ENCODE measurements around the gene HS6ST2.

HS6ST2 gene

GRCh38 chrX:132738951-132739350 is 219.5 kb downstream of the HS6ST2 start:
- no peak for FAIRE-seq

- no peak for FAIRE-seq
Measured at GRCh38 chrX:132737743-132738142, 220.7 kb downstream of the HS6ST2 start.

DNA sequence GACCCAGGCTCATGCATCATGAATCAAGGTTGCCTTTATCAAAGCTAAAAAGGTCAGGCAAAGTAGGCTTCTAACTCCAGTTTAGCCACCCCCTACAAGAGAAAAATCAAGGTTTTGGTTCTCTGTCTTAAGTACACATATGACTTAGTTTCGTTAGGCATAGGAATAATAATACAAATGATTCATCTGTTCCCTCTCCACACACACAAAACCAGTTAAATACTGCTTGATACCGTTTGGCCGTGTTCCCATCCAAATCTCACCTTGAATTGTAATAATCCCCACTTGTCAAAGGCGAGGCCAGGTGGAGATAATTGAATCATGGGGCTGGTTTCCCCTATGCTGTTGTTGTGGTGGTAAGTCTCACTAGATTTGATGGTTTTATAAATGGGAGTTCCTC is 226.2 kb downstream of the HS6ST2 start:
- FAIRE-seq = no peak

DNA sequence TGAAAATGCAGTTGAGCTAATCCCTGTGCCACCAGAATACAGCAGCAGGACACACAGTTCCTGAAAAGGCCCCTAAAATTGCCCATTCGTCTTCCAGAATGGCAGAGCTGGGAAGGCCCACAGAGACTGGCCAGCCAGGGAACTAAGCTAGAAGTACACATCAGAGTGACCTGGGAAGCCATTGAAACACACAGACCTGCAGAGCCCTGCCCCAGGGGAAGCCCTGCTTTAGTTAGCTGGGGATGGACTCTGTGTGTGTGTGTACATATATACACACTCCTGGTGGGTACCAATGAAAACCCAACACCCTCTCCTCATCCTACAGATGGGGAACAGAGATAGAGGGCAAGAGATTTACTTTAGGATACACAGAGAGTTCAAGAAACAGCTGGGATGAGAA is 227.7 kb downstream of the HS6ST2 start:
- no peak for FAIRE-seq

- FAIRE-seq = no peak
Measured at GRCh38 chrX:132730266-132730665, 228.2 kb downstream of the HS6ST2 start.

DNA sequence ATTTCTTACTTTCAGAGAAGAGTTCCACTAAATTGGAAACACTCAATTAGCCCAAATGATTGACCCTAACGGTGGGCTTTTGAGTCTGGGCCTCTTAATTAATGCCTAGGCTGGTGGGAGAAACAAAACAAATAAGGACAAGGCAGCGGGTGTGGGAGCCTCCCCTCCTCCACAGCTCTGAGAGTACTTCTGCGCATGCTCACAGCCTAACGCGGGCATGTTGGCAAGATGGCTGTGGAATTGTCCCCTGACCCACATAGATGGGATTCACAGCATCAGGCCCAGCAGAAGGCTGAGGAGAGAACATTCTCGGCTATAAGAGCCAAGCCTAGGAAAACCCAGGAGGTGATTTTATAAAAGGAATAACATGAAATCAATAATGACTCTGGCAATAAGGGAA is 230.1 kb downstream of the HS6ST2 start:
- FAIRE-seq = no peak

- no peak for FAIRE-seq
Measured at GRCh38 chrX:132718431-132718958, 239.9 kb downstream of the HS6ST2 start.

DNA sequence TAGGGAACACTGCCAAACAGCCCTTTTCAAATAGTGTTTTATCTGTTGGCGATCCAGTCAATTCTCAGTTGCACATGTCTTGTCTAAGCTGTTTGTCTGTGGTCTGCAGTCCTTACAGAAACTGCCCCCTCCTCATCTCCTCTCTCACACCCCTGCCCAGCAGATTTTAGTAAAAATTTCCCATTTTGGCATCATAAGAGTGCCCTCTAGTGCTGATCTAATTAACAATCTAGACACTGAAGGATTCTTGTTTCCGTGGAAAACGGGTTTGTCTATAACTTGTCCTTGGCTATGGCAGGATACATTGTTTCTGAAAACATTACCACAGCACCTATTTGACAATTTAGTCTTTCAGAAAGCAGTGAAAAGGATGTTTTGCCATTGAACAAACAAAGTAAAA is 242.4 kb downstream of the HS6ST2 start:
- no peak for FAIRE-seq

DNA sequence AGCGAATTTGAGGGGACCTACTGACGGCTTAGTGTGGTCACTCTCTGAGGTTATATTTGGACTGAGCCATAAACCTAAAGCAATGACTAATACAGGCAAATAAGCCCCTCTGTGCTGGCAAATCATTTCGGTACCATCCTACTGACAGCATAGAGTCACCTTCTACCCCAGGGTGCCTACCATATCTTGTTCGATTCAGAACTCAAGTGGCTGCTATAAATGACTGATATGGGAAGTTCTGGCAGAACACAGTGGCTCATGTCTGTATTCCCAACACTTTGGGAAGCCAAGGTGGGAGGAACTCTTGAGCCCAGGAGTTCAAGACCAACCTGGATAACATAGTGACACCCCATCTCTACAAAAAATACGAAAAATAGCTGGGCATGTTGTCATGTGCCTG is 243.5 kb downstream of the HS6ST2 start:
- FAIRE-seq = no peak

- FAIRE-seq = no peak
Measured at GRCh38 chrX:132712350-132712749, 246.1 kb downstream of the HS6ST2 start.

- FAIRE-seq = no peak
Measured at GRCh38 chrX:132710656-132711155, 247.7 kb downstream of the HS6ST2 start.

DNA sequence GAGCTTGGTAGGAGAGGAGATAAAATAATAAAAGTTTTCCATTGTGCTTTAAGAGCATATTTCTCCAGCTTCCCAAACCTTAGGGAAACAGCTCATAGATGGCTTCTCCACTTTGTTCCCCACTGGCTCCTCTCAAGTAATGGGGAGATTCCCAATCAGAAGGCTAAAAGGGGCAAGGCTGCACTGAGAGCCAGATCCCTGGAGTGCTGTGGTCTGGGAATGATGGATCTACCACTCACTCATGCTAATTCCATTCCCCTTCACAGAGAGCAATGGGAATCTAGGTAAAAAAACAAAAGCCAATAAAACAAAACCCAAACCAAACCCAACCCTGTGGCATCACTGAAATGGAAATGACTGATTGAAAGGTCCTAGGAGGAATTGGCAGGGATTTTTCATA is 249.9 kb downstream of the HS6ST2 start:
- FAIRE-seq = no peak

DNA sequence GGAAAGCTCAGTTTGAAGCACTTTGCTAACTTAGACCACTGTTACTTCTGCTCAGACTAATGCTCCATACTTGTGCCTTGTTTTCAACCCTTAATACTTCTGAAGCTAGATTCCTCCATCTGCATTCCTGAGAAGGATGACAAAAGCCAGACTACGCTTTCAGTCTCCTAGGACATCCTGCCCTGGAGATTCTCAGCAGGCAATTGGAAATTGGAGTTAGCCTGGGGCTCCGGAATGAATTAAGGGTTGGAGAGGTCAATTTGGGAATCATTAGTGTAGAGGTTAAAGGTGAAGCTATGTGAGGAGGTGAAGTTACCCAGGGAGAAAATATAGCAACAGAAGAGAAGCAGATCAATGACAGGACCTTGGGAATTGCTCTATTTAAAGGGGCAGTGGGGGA is 253.7 kb downstream of the HS6ST2 start:
- FAIRE-seq = no peak

GRCh38 chrX:132694382-132694781 is 264.0 kb downstream of the HS6ST2 start:
- no peak for FAIRE-seq

DNA sequence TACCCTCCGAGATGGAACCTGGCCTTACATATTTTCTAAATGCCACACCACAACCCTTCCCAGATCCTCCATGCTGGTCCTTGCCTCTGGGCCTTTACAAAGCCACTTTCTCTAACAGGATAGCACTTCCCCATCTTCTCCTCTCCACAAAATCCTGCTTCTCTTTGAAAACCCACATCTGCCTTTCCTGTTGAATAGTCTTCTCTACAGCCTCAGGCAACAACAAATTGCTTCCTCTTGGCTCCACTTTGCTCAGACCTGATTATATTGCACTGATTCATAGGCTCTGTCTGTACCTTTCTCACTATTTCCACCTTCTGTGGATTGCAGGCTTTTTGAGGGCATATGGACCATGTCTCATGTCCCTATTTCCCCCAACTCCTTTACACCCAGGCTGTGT is 265.9 kb downstream of the HS6ST2 start:
- FAIRE-seq = no peak

GRCh38 chrX:132692066-132692465 is 266.4 kb downstream of the HS6ST2 start:
- FAIRE-seq = no peak

DNA sequence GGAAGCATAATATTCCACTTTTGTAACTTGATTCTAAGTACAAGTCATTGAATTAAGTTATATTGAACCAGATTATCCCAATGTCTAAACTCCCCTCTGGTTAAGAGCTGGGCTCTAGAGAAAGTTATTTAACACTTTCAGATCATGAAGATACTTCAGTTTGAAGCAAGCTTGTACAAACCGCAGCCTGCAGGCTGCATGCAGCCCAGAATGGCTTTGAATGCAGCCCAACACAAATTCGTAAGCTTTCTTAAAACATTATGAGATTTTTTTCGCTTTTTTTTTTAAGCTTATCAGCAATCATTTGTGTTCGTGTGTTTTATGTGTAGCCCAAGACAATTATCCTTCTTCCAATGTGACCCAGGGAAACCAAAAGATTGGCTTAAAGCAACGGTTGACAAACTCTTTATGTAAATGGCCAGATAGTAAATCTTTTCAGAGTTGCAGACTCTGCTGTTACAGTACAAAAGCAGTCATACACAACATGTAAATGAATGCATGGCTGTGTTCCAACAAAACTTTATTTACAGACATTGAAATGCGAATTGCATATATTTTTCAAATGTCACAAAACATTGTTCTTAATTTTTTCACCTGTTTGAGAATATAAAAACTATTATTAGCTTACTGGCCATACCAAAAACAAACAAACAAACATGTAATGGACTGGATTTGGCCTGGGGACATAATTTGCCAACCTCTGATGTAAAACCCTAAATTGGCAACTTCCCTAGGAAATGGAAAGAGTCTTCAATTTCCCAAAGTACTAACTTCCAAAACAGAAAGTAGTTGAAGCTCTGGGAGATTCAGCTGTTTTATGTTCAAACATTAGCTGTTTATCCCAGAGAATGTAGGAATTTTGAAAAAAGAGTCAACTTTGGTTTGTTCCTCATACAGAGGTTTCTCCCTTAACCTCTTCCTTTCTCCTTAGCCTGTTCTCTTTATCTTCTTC is 268.5 kb downstream of the HS6ST2 start:
- no peak for FAIRE-seq

DNA sequence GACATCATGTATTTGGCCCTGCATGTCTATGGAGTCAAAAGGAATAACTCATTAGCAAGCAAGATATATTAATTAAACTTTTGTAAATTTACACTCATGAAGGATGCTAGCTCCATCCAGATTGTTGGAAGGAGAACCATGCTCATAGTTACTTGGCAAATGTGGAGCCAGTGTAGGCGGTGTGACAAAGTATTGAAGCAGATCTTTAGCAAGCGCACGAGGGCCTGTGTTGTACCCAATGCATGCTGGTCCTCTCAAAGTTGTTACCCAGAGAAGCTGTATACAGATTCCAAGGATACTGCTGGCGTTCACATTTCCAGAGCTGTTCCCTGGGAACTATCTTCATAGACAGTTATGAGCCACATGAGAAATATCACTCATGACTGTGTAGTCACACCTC is 273.2 kb downstream of the HS6ST2 start:
- no peak for FAIRE-seq

DNA sequence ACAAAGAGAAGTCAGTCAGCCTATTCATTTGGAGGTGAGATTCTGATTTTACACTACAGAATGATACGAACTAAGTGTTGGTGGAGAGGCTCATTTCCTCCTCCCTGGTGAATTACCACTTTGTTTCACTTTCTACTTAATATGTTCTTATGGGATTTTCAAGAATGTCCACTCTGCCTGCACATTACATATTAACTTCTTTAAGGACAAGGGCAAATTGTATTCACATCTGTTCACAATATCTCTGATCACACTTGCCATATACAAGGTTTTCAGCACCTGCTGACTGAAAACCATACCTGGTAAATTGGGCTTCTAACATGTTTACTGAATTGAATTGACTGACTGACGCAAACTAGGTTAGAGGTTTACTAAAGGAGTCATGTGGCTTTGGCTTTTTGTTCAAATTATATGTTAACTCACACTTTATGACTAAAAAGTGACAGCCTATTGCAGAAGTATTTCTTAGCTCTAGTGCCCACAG is 281.2 kb downstream of the HS6ST2 start:
- no peak for FAIRE-seq

DNA sequence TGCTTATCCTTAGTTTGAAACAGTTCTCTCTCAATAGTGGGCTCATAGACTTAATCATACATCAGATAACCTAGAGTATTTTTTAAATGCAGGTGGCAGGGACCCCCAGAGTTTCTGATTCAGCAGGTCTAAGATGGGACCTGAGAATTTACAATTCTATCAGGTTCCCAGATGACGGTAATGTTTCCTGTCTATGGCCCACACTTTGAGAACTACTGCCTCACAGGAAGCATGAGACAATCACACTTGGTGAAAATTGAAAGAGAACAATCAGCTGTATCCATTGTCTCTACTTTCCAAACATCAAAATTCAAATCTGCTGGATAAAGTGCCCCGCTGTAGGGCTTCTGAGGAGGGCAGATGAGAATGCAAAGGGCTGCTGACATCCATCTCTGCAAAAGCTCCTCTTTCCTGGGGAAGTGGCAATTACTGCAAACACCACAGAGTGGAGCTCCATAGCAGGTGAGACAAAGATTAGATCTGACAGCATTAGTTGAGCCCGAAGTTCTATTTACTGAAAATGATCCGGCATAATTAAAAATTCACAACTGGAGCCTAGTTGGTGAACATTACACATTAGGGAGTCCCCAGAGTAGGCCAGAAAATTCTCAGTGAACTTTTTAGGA is 281.8 kb downstream of the HS6ST2 start:
- FAIRE-seq = no peak

DNA sequence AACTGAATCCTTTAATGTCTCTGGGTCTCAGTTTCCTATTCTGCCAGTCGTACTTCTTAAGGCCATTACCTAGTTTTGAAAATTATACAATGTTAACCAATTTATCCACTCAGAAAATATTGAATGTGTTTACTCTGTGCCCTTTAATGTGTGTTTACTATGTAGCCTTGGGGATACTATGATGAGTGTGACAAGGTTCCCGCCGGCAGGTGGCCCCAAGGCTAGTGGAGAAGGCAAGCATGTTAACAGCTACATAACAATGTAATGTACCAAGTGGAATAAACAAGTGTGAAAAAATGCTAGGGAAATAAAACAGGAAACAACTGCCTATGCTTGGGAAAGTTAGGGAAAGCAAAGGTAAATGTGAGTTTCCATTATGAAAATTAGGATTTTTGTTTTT is 282.3 kb downstream of the HS6ST2 start:
- no peak for FAIRE-seq

DNA sequence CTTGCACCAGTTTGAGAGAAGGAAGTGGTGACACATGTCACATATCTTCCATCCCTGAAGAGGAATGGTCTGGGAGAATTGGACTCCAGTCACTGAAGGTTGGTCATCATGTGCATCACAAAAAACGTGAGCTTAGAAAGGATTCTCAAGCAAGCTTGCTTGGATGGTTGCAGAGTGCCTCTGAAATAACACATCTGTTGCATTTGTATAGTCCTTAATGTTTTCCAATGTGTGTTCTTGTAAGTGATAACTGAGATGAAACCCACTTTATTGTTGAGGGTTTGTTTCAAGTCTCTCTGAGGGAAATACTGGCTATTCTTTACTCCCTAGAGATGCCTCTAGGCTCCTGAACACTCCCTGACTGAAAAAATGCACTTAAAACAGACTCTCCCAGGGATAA is 285.1 kb downstream of the HS6ST2 start:
- FAIRE-seq = no peak

DNA sequence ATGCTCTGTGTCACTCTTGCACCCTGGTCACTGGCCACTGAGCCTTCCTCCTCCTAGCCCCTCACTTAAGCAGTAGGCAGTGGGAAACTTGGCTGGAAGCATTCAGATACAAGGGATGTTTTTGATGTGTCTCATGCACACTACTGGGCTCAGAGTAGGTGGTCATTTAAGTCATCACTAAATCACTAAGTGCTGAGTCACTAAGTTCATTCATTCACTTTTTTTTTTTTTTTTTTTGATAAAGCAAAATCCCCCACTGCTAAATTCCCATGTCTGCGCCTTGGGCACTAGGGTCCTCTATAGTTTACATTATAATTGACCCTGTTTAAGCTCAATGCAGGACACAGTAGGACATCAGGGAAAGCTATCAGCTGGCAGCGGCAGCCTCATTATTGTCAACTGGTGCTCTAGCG is 287.2 kb downstream of the HS6ST2 start:
- FAIRE-seq = no peak

DNA sequence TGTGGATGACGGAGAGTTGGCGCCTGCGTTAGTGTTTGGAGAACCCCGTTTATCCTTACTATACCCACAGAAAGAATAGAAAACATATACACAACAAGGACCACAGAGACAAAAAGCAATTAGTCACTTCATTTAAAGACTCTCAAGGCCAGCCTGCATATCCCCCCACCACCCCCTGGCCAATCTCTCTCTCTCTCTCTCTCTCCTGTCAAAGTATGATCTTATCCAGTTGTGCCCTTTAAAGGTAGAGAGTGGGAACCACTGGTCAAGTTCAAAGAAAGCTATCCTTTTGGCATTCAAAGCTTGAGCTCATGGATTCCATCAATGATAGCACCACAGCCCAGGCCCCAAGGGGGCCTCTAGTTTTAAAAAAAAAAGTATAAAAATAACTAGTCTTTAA is 289.3 kb downstream of the HS6ST2 start:
- no peak for FAIRE-seq
